Measurements from ENCODE around the gene GAS5. TPM values are rescaled to one million over a fixed set of nuclear protein-coding genes. Genes with fewer than 3 reads are reported as not detected.
"Not testable (repeated sequence)": the region's sequence is repeated elsewhere in the genome, so short reads cannot be mapped to it uniquely, and the experiment has no call there.

The GAS5 gene
- total RNA-seq: 180 and 432 TPM in 2 replicates

- DNase-seq: peak; percentile 100
Observed at GRCh38 chr1:173867753-173868265, at the start of gene GAS5. GAS5 (minus strand) TSS chr1:173867989.

- DNase-seq: no peak
Observed at GRCh38 chr1:173917149-173917548, 49.4 kb upstream of the GAS5 start, which contains the start of gene SERPINC1. SERPINC1 (minus strand) TSS chr1:173917327; CDS start chr1:173917259, 68 bp downstream.

- DNase-seq: no peak
Observed at GRCh38 chr1:173916667-173917066, 48.9 kb upstream of the GAS5 start.

- DNase-seq: no peak
Observed at GRCh38 chr1:173915596-173915995, 47.8 kb upstream of the GAS5 start.

GRCh38 chr1:173914366-173914871 is 46.6 kb upstream of the GAS5 start:
- DNase-seq: peak; percentile 65

GRCh38 chr1:173913111-173913510 is 45.3 kb upstream of the GAS5 start:
- no peak for DNase-seq

GRCh38 chr1:173903827-173904531 is 36.2 kb upstream of the GAS5 start:
- no peak for DNase-seq

GRCh38 chr1:173900992-173901391 is 33.2 kb upstream of the GAS5 start:
- no peak for DNase-seq

- DNase-seq: no peak
Observed at GRCh38 chr1:173900427-173900826, 32.6 kb upstream of the GAS5 start.

- no peak for DNase-seq
Observed at GRCh38 chr1:173894189-173894588, 26.4 kb upstream of the GAS5 start.

- DNase-seq: no peak
Observed at GRCh38 chr1:173893611-173894010, 25.8 kb upstream of the GAS5 start.

- DNase-seq: no peak
Observed at GRCh38 chr1:173889885-173890284, 22.1 kb upstream of the GAS5 start.

GRCh38 chr1:173888749-173889148 is 21.0 kb upstream of the GAS5 start:
- no peak for DNase-seq

- no peak for DNase-seq
Observed at GRCh38 chr1:173887627-173888026, 19.8 kb upstream of the GAS5 start.

GRCh38 chr1:173886746-173887611 is 19.2 kb upstream of the GAS5 start:
- DNase-seq: no peak

- no peak for DNase-seq
Observed at GRCh38 chr1:173884701-173885100, 16.9 kb upstream of the GAS5 start.

GRCh38 chr1:173881117-173881516 is 13.3 kb upstream of the GAS5 start:
- DNase-seq: not testable (repeated sequence)

- no peak for DNase-seq
Observed at GRCh38 chr1:173878251-173878650, 10.5 kb upstream of the GAS5 start.

GRCh38 chr1:173876732-173877131 is 8.9 kb upstream of the GAS5 start:
- DNase-seq: no peak

GRCh38 chr1:173871500-173871899 is 3.7 kb upstream of the GAS5 start:
- DNase-seq: no peak

- DNase-seq: peak; percentile 66
Observed at GRCh38 chr1:173871091-173871490, 3.3 kb upstream of the GAS5 start.

- peak; percentile 79 for DNase-seq
Observed at GRCh38 chr1:173870252-173871075, 2.7 kb upstream of the GAS5 start.

- no peak for DNase-seq
Observed at GRCh38 chr1:173869021-173869359, 1.2 kb upstream of the GAS5 start.

Data from dermis blood vessel endothelial cell (primary cell).